T-helper 22 cell (primary cell): Measurements from ENCODE around the gene BICC1.

Experiments
- DNase-seq: peaks from one replicate; pipeline ENCODE4 v3.0.0-alpha.2; 2020; ENCODE audit warnings: low read depth

Gene BICC1

GRCh38 chr10:58824396-58824795, 311.7 kb downstream of the BICC1 start:
- DNase-seq = no peak

GRCh38 chr10:58826694-58827093, 314.0 kb downstream of the BICC1 start:
- no peak for DNase-seq

GRCh38 chr10:58827381-58827780, 314.7 kb downstream of the BICC1 start:
- no peak for DNase-seq

- no peak for DNase-seq
Observed at GRCh38 chr10:58829839-58830238, 317.2 kb downstream of the BICC1 start.

GRCh38 chr10:58830697-58831096, 318.0 kb downstream of the BICC1 start:
- no peak for DNase-seq

- DNase-seq = no peak
Observed at GRCh38 chr10:58833771-58834561, 321.3 kb downstream of the BICC1 start.

GRCh38 chr10:58836176-58836700, 323.6 kb downstream of the BICC1 start:
- DNase-seq = no peak

GRCh38 chr10:58836991-58837575, 324.4 kb downstream of the BICC1 start:
- DNase-seq = no peak

- no peak for DNase-seq
Observed at GRCh38 chr10:58837826-58838225, 325.2 kb downstream of the BICC1 start.

GRCh38 chr10:58838561-58839208, 326.0 kb downstream of the BICC1 start:
- no peak for DNase-seq

GRCh38 chr10:58839771-58840170, 327.1 kb downstream of the BICC1 start:
- no peak for DNase-seq

- DNase-seq = no peak
Observed at GRCh38 chr10:58840840-58841435, 328.3 kb downstream of the BICC1 start.

- no peak for DNase-seq
Observed at GRCh38 chr10:58842860-58843376, 330.2 kb downstream of the BICC1 start.

GRCh38 chr10:58843760-58844159, 331.1 kb downstream of the BICC1 start:
- DNase-seq = no peak

- DNase-seq = no peak
Observed at GRCh38 chr10:58844680-58845079, 332.0 kb downstream of the BICC1 start.

- no peak for DNase-seq
Observed at GRCh38 chr10:58846856-58847255, 334.2 kb downstream of the BICC1 start.

GRCh38 chr10:58851606-58852005, 338.9 kb downstream of the BICC1 start:
- no peak for DNase-seq

- no peak for DNase-seq
Observed at GRCh38 chr10:58853668-58854067, 341.0 kb downstream of the BICC1 start.

GRCh38 chr10:58854811-58855210, 342.1 kb downstream of the BICC1 start:
- no peak for DNase-seq

- DNase-seq = no peak
Observed at GRCh38 chr10:58856508-58857240, 344.0 kb downstream of the BICC1 start.

- no peak for DNase-seq
Observed at GRCh38 chr10:58857251-58857805, 344.7 kb downstream of the BICC1 start.
